OCI-LY7 (cell line): ENCODE data around the gene RFFL. TPM values are rescaled to one million over a fixed set of nuclear protein-coding genes. Genes with fewer than 3 reads are reported as not detected.

Source experiments
- BruUV-seq: library from RNA; stranded (reverse); fragments of 400-500 nt; replicated peaks from 2 replicates; lab custom pipeline; 2021; lab: Mats Ljungman, UMichigan
- CTCF ChIA-PET: fragments of 300-600 bp; sonication (Branson Sonifier 250); formaldehyde crosslinking; loops from one replicate; lab custom pipeline; 2022; ENCODE audit warnings: antibody characterized with exemption; ENCODE audit not compliant: unreplicated experiment; lab: Charles Lee
- POLR2A ChIA-PET: fragments of 300-600 bp; sonication (Branson Sonifier 250); formaldehyde crosslinking; loops from one replicate; lab custom pipeline; 2022; ENCODE audit warnings: antibody characterized with exemption; lab: Charles Lee
- DNase-seq: peaks from one replicate; pipeline ENCODE4 v3.0.0-alpha.2; 2015; ENCODE audit warnings: low spot score
- H2AFZ ChIP-seq: fragments of 200-600 bp; sonication (generic), shearing (Covaris generic); 2 replicates; pipeline ENCODE4 v1.6.1; 2014; ENCODE audit warnings: mild to moderate bottlenecking, antibody characterized with exemption, low read length, moderate library complexity
- H3K27ac ChIP-seq: fragments of 200-600 bp; sonication (generic); 2 replicates; pipeline ENCODE4 v1.5.1; 2014; ENCODE audit warnings: mixed run types, low read depth, mild to moderate bottlenecking, moderate library complexity, low read length, inconsistent platforms; ENCODE audit not compliant: poor library complexity, severe bottlenecking
- H3K36me3 ChIP-seq: fragments of 200-600 bp; sonication (generic); 2 replicates; pipeline ENCODE4 v1.6.1; 2014; ENCODE audit warnings: mild to moderate bottlenecking, antibody characterized with exemption, low read length, moderate library complexity, mixed read lengths; ENCODE audit not compliant: insufficient read depth
- H3K4me1 ChIP-seq: fragments of 200-600 bp; sonication (generic); 2 replicates; pipeline ENCODE4 v1.5.1; 2014; ENCODE audit warnings: mild to moderate bottlenecking, low read length; ENCODE audit not compliant: insufficient read depth, poor library complexity, severe bottlenecking
- H3K4me2 ChIP-seq: fragments of 200-600 bp; sonication (generic); 2 replicates; pipeline ENCODE4 v1.6.1; 2014; ENCODE audit warnings: mild to moderate bottlenecking, low read length
- H3K4me3 ChIP-seq: fragments of 200-600 bp; sonication (generic); 2 replicates; pipeline ENCODE4 v1.5.1; 2014; ENCODE audit warnings: mild to moderate bottlenecking, low read depth, low read length; ENCODE audit not compliant: poor library complexity, severe bottlenecking
- H3K79me2 ChIP-seq: fragments of 200-600 bp; sonication (generic); 2 replicates; pipeline ENCODE4 v1.6.1; 2016; ENCODE audit warnings: low read depth, mild to moderate bottlenecking, low read length, moderate library complexity, mixed read lengths; ENCODE audit not compliant: insufficient read depth
- H3K9me2 ChIP-seq: fragments of 200-600 bp; sonication (generic); 2 replicates; pipeline ENCODE4 v1.6.1; 2016; ENCODE audit warnings: mild to moderate bottlenecking, low read length, mixed read lengths; ENCODE audit not compliant: insufficient read depth
- H3K9me3 ChIP-seq: fragments of 200-600 bp; sonication (generic); 2 replicates; pipeline ENCODE4 v1.6.1; 2014; ENCODE audit warnings: mild to moderate bottlenecking, mixed run types, low read length, mixed read lengths
- H4K20me1 ChIP-seq: fragments of 200-600 bp; sonication (generic); 2 replicates; pipeline ENCODE4 v1.6.1; 2014; ENCODE audit warnings: mild to moderate bottlenecking, antibody characterized with exemption, low read length, moderate library complexity, mixed read lengths; ENCODE audit not compliant: insufficient read depth
- EZH2phosphoT487 ChIP-seq: fragments of 200-600 bp; sonication (generic); IDR thresholded peaks from 2 replicates; pipeline ENCODE4 v1.6.1; 2018; ENCODE audit warnings: low read depth, borderline replicate concordance, mild to moderate bottlenecking, mixed run types, antibody characterized with exemption, low read length, moderate library complexity, mixed read lengths
- intact Hi-C: fragments of 100-400 bp; cut with micrococcal nuclease; formaldehyde crosslinking; loops from one replicate; pipeline ENCODE4 v1.10.0; 2022; ENCODE audit not compliant: unreplicated experiment
- total RNA-seq, 2 experiments: library from RNA; depleted of rRNA in 1 of 2; stranded (reverse); fragments of >200 nt in 1 of 2; shearing (Covaris generic) in 1 of 2; gene quantifications; 2 replicates each; pipeline ENCODE4 v1.2.3, GENCODE V29; 2014 to 2022
- TF ChIP-seq, protein P1 (sequence below): fragments of 200-600 bp; sonication (generic); conservative IDR thresholded peaks from 2 replicates; pipeline ENCODE4 v1.5.1; 2014; ENCODE audit warnings: mild to moderate bottlenecking, antibody characterized with exemption, low read length, moderate library complexity, mixed read lengths

The RFFL gene
- total RNA-seq, 2 experiments from 2014 or later, result 15.6 to 16.1 TPM

DNA sequence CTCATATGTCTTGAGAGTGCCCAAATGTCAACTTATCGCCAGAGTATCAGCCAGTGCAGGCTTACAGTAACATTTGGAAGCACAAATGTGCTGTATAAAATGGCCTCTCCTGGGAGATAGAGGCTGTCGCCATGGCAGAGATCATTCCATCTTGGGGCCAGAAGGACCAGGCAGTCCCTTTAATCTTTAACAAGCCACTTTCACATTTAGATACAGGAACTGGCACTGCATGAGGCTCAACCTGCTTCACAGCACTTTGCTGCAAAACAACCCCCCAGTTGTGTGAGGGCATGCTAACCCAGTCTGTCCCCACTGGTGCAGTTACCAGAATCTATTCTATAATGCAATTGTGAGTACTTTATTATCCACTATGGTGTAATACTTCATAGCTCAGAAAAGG, 4.7 kb upstream of the RFFL start:
- H3K36me3 ChIP-seq, result no peaks in the 10 kb centered on the region
- POLR2A ChIA-PET, result interaction anchor here (0.6 kb wide), 1 partner anchor 721 kb away, joined by 7 read pairs; no protein-coding TSS in a partner anchor
- TF ChIP-seq, protein P1, sequence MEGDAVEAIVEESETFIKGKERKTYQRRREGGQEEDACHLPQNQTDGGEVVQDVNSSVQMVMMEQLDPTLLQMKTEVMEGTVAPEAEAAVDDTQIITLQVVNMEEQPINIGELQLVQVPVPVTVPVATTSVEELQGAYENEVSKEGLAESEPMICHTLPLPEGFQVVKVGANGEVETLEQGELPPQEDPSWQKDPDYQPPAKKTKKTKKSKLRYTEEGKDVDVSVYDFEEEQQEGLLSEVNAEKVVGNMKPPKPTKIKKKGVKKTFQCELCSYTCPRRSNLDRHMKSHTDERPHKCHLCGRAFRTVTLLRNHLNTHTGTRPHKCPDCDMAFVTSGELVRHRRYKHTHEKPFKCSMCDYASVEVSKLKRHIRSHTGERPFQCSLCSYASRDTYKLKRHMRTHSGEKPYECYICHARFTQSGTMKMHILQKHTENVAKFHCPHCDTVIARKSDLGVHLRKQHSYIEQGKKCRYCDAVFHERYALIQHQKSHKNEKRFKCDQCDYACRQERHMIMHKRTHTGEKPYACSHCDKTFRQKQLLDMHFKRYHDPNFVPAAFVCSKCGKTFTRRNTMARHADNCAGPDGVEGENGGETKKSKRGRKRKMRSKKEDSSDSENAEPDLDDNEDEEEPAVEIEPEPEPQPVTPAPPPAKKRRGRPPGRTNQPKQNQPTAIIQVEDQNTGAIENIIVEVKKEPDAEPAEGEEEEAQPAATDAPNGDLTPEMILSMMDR, result no peak
- TF ChIP-seq EZH2phosphoT487, result no peak
- no peak overlapping the region for H3K4me2 ChIP-seq
- H4K20me1 ChIP-seq, result 0 out of 2 replicates have a peak, but pooled peaks cover 4% of the 10 kb centered on the region
- H3K4me3 ChIP-seq, result no peak overlapping the region
- no peaks in the 10 kb centered on the region for H3K9me2 ChIP-seq
- CTCF ChIA-PET, result no interaction called here
- H3K79me2 ChIP-seq, result no peaks in the 10 kb centered on the region
- H3K4me1 ChIP-seq, result peaks cover 19% of the 10 kb centered on the region
- H3K27ac ChIP-seq, result no peak overlapping the region
- no peaks in the 10 kb centered on the region for H3K9me3 ChIP-seq
- no TSS peak for BruUV-seq
- no peak for DNase-seq
- intact Hi-C loops, result no loop called here
- no peak overlapping the region for H2AFZ ChIP-seq

DNA sequence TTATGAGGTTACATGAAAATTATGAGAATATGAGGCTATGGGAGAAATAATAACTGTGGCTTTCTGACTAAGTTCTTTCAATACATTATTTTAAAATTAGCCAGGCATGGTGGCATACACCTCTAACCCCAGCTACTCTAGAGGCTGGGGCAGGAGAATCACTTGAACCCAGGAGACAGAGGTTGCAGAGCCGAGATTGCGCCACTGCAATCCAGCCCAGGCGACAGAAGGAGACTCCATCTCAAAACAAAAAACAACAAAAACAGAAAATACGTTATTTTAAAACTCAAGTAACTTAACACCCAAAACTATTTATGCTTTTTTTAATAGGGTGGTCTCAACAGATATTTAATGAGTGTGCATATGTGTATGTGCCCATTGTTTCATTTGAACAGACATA, 2.4 kb upstream of the RFFL start:
- no peak for DNase-seq
- H3K36me3 ChIP-seq, result no peaks in the 10 kb centered on the region
- H3K4me2 ChIP-seq, result no peak overlapping the region
- TF ChIP-seq EZH2phosphoT487, result no peak
- TF ChIP-seq, protein P1, result no peak
- no TSS peak for BruUV-seq
- H3K9me2 ChIP-seq, result no peaks in the 10 kb centered on the region
- no peaks in the 10 kb centered on the region for H3K79me2 ChIP-seq
- intact Hi-C loops, result no loop called here
- 0 out of 2 replicates have a peak, but pooled peaks cover 4% of the 10 kb centered on the region for H4K20me1 ChIP-seq
- no peak overlapping the region for H2AFZ ChIP-seq
- ChIA-PET POLR2A (no interaction called here), CTCF (no interaction called here)
- H3K9me3 ChIP-seq, result no peaks in the 10 kb centered on the region
- H3K27ac ChIP-seq, result no peak overlapping the region
- peaks cover 19% of the 10 kb centered on the region for H3K4me1 ChIP-seq
- no peak overlapping the region for H3K4me3 ChIP-seq

DNA sequence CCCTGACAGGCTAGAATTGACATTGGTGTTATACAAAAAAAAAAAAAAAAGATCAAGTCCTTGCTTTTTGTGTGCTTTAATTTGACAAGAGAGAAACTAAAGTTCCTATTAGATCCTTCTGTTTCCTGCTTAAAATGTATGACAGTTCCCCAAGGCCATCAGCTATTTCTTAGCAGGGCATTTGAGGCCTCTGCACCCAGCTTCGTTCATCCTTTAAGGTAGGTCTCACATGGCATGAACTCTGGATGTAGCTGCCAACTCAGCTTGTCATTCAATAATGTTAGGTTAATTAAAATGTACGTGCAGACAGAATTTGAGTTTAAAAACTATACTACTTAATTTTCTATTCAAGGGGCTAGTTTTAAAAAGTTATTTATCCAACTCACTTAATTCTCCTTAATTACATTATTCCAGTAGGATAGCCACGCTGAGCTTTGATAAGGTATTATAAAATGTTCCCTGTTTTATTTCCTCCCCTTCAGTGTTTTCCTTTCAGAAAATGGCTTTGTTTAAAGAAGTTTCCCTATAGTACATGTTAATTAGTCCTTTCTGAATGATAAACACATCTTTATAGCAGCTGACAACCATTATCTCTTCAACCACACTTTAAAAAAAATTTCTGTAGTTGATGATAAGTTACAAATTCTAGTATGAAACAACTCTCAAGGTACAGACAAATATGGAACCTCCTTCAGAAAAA, 1.2 kb upstream of the RFFL start:
- POLR2A ChIA-PET, result interaction anchor here (0.6 to 0.7 kb wide), 2 partner anchors 63 to 119 kb away, joined by 4 to 5 read pairs; no protein-coding TSS in a partner anchor
- CTCF ChIA-PET, result no interaction called here
- no peak for DNase-seq
- no peaks in the 10 kb centered on the region for H3K9me3 ChIP-seq
- H3K27ac ChIP-seq, result no peak overlapping the region
- TF ChIP-seq EZH2phosphoT487, result no peak
- TF ChIP-seq, protein P1, result no peak
- H3K4me2 ChIP-seq, result no peak overlapping the region
- H3K4me3 ChIP-seq, result no peak overlapping the region
- peaks cover 19% of the 10 kb centered on the region for H3K4me1 ChIP-seq
- no peaks in the 10 kb centered on the region for H3K36me3 ChIP-seq
- H3K79me2 ChIP-seq, result no peaks in the 10 kb centered on the region
- no TSS peak for BruUV-seq
- H2AFZ ChIP-seq, result no peak overlapping the region
- intact Hi-C loops, result no loop called here
- 0 out of 2 replicates have a peak, but pooled peaks cover 4% of the 10 kb centered on the region for H4K20me1 ChIP-seq
- no peaks in the 10 kb centered on the region for H3K9me2 ChIP-seq
